ENCODE results near the gene GAD2.

GAD2 gene

GRCh38 chr10:26197248-26197647, 19.3 kb upstream of the GAD2 start:
- no peaks in the 10 kb centered on the region for H3K9me2 ChIP-seq (replicated peaks; ENCODE audit: insufficient read depth, low read length)
- H3K9ac ChIP-seq (ENCODE audit: low read length), result no peak overlapping the region
- peak; percentile 41 for DNase-seq
- no peak for TF ChIP-seq CTCF (IDR thresholded peaks at IDR 0.05; ENCODE audit: low read length)
- no peak for TF ChIP-seq EZH2phosphoT487 (IDR thresholded peaks at IDR 0.05; ENCODE audit: low read length)
- TF ChIP-seq EZH2 (optimal IDR thresholded peaks at IDR 0.05; ENCODE audit: low read depth, low read length), result no peak
- H3F3A ChIP-seq (ENCODE audit: insufficient read depth, low read length), result no peaks in the 10 kb centered on the region
- no peaks in the 10 kb centered on the region for H3K36me3 ChIP-seq (replicated peaks; ENCODE audit: insufficient read depth, low read length)
- H2AFZ ChIP-seq (ENCODE audit: low read length), result no peak overlapping the region
- no peaks in the 10 kb centered on the region for H3K9me3 ChIP-seq (replicated peaks; ENCODE audit: insufficient read depth, low read length)
- no peaks in the 10 kb centered on the region for H4K20me1 ChIP-seq (ENCODE audit: insufficient read depth, low read length)
- no peaks in the 10 kb centered on the region for H3K79me2 ChIP-seq (ENCODE audit: low read length)
- no peak overlapping the region for H3K27ac ChIP-seq (ENCODE audit: low read length)
- no peak overlapping the region for H3K4me2 ChIP-seq (ENCODE audit: low read depth, low read length)
- H3K4me3 ChIP-seq (ENCODE audit: low read length), result no peak overlapping the region
- no peaks in the 10 kb centered on the region for H3K27me3 ChIP-seq (replicated peaks; ENCODE audit: insufficient read depth, low read length)
- no peaks in the 10 kb centered on the region for H3K4me1 ChIP-seq (ENCODE audit: low read length)

GRCh38 chr10:26198119-26198518, 18.5 kb upstream of the GAD2 start:
- H3K4me2 ChIP-seq (ENCODE audit: low read depth, low read length), result no peak overlapping the region
- no peak for DNase-seq

GRCh38 chr10:26199841-26200240, 16.7 kb upstream of the GAD2 start:
- Histone ChIP-seq H3K9me3 (replicated peaks; ENCODE audit: insufficient read depth, low read length) (no peaks in the 10 kb centered on the region), H3K79me2 (ENCODE audit: low read length) (no peaks in the 10 kb centered on the region), H4K20me1 (ENCODE audit: insufficient read depth, low read length) (no peaks in the 10 kb centered on the region), H3F3A (ENCODE audit: insufficient read depth, low read length) (no peaks in the 10 kb centered on the region), H2AFZ (ENCODE audit: low read length) (no peak overlapping the region), H3K4me2 (ENCODE audit: low read depth, low read length) (no peak overlapping the region), H3K36me3 (replicated peaks; ENCODE audit: insufficient read depth, low read length) (no peaks in the 10 kb centered on the region), H3K9ac (ENCODE audit: low read length) (no peak overlapping the region), H3K4me3 (ENCODE audit: low read length) (no peak overlapping the region), H3K9me2 (replicated peaks; ENCODE audit: insufficient read depth, low read length) (no peaks in the 10 kb centered on the region), H3K4me1 (ENCODE audit: low read length) (no peaks in the 10 kb centered on the region), H3K27ac (ENCODE audit: low read length) (no peak overlapping the region), H3K27me3 (replicated peaks; ENCODE audit: insufficient read depth, low read length) (no peaks in the 10 kb centered on the region)
- TF ChIP-seq EZH2 (optimal IDR thresholded peaks at IDR 0.05; ENCODE audit: low read depth, low read length), result no peak
- no peak for TF ChIP-seq CTCF (IDR thresholded peaks at IDR 0.05; ENCODE audit: low read length)
- TF ChIP-seq EZH2phosphoT487 (IDR thresholded peaks at IDR 0.05; ENCODE audit: low read length), result no peak
- DNase-seq, result no peak

More at GRCh38 chr10:26198119-26198518, 18.5 kb upstream of the GAD2 start:
- H3K9ac ChIP-seq (ENCODE audit: low read length), result no peak overlapping the region
- no peak overlapping the region for H2AFZ ChIP-seq (ENCODE audit: low read length)
- H3K4me1 ChIP-seq (ENCODE audit: low read length), result no peaks in the 10 kb centered on the region
- H3K36me3 ChIP-seq (replicated peaks; ENCODE audit: insufficient read depth, low read length), result no peaks in the 10 kb centered on the region
- no peaks in the 10 kb centered on the region for H3K9me3 ChIP-seq (replicated peaks; ENCODE audit: insufficient read depth, low read length)
- TF ChIP-seq EZH2phosphoT487 (IDR thresholded peaks at IDR 0.05; ENCODE audit: low read length) (no peak), EZH2 (optimal IDR thresholded peaks at IDR 0.05; ENCODE audit: low read depth, low read length) (no peak)
- no peak overlapping the region for H3K27ac ChIP-seq (ENCODE audit: low read length)
- no peaks in the 10 kb centered on the region for H4K20me1 ChIP-seq (ENCODE audit: insufficient read depth, low read length)
- no peaks in the 10 kb centered on the region for H3K79me2 ChIP-seq (ENCODE audit: low read length)
- no peak overlapping the region for H3K4me3 ChIP-seq (ENCODE audit: low read length)
- no peaks in the 10 kb centered on the region for H3F3A ChIP-seq (ENCODE audit: insufficient read depth, low read length)
- H3K9me2 ChIP-seq (replicated peaks; ENCODE audit: insufficient read depth, low read length), result no peaks in the 10 kb centered on the region
- no peaks in the 10 kb centered on the region for H3K27me3 ChIP-seq (replicated peaks; ENCODE audit: insufficient read depth, low read length)

- TF ChIP-seq CTCF (IDR thresholded peaks at IDR 0.05; ENCODE audit: low read length), result no peak
- H3K9me3 ChIP-seq (replicated peaks; ENCODE audit: insufficient read depth, low read length), result no peaks in the 10 kb centered on the region
- H2AFZ ChIP-seq (ENCODE audit: low read length), result no peak overlapping the region
- H3K4me1 ChIP-seq (ENCODE audit: low read length), result no peaks in the 10 kb centered on the region
- H3F3A ChIP-seq (ENCODE audit: insufficient read depth, low read length), result no peaks in the 10 kb centered on the region
- DNase-seq, result no peak
- H4K20me1 ChIP-seq (ENCODE audit: insufficient read depth, low read length), result no peaks in the 10 kb centered on the region
- no peaks in the 10 kb centered on the region for H3K9me2 ChIP-seq (replicated peaks; ENCODE audit: insufficient read depth, low read length)
- H3K36me3 ChIP-seq (replicated peaks; ENCODE audit: insufficient read depth, low read length), result no peaks in the 10 kb centered on the region
- H3K9ac ChIP-seq (ENCODE audit: low read length), result no peak overlapping the region
- no peak overlapping the region for H3K27ac ChIP-seq (ENCODE audit: low read length)
- no peak overlapping the region for H3K4me3 ChIP-seq (ENCODE audit: low read length)
- H3K4me2 ChIP-seq (ENCODE audit: low read depth, low read length), result no peak overlapping the region
- H3K27me3 ChIP-seq (replicated peaks; ENCODE audit: insufficient read depth, low read length), result no peaks in the 10 kb centered on the region
- no peaks in the 10 kb centered on the region for H3K79me2 ChIP-seq (ENCODE audit: low read length)
Measured at GRCh38 chr10:26205223-26205622, 11.4 kb upstream of the GAD2 start.
